Measurements from ENCODE around the gene MAGEA4.
A peak's percentile ranks its signal among the peaks of the same experiment; 100 is the strongest.

The MAGEA4 gene

GRCh38 chrX:151973851-151974335, 61.2 kb downstream of the MAGEA4 start:
- H3K4me3 ChIP-seq (ENCODE audit: control insufficient read depth, low read depth, low read length) = peak overlapping the region; percentile 51
- DNase-seq (ENCODE audit: low read depth) = no peak
- TF ChIP-seq, protein P1, sequence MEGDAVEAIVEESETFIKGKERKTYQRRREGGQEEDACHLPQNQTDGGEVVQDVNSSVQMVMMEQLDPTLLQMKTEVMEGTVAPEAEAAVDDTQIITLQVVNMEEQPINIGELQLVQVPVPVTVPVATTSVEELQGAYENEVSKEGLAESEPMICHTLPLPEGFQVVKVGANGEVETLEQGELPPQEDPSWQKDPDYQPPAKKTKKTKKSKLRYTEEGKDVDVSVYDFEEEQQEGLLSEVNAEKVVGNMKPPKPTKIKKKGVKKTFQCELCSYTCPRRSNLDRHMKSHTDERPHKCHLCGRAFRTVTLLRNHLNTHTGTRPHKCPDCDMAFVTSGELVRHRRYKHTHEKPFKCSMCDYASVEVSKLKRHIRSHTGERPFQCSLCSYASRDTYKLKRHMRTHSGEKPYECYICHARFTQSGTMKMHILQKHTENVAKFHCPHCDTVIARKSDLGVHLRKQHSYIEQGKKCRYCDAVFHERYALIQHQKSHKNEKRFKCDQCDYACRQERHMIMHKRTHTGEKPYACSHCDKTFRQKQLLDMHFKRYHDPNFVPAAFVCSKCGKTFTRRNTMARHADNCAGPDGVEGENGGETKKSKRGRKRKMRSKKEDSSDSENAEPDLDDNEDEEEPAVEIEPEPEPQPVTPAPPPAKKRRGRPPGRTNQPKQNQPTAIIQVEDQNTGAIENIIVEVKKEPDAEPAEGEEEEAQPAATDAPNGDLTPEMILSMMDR (conservative IDR thresholded peaks at IDR 0.05; ENCODE audit: control insufficient read depth, insufficient read depth, low read depth, low read length) = no peak
